ENCODE results near the gene DNAH6. TPM values are rescaled to one million over a fixed set of nuclear protein-coding genes. Genes with fewer than 3 reads are reported as not detected.

The DNAH6 gene
- total and polyA plus RNA-seq, 2 of the 8 experiments (the other 6 are each of a cell fraction or from before 2014, with no cell fraction given) = 0.06 to 0.43 TPM

DNA sequence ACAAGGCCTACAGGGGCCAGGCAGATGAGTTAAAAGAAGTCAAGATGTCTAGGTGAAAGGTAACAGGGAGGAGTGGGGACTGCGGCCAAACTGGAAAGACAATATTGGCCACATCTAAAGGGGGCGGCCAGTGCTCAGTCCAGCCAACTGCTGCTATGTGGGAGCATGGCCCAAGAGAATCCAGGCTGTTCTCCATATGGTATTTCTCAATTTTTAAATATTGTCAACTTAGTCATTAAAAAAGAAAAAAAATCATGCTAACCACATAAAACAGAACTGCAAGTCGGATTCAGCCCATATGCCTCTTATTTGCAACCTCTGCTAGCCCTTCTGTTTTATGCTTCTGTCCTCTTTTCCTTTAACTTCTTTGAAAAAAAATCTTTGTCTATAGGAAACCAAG, 349.8 kb downstream of the DNAH6 start:
- POLR2A ChIA-PET (ENCODE audit: partially characterized antibody) = no interaction called here
- Histone ChIP-seq H3K27me3 (replicated peaks in 1 of 4; ENCODE audit: control insufficient read depth in 3 of 4, extremely low read depth in 1 of 4, insufficient read depth in 3 of 4, low read length in 3 of 4) (no peaks in the 10 kb centered on the region), H4K20me1 (replicated peaks in 1 of 2; ENCODE audit: control insufficient read depth in 1 of 2, insufficient read depth in 2 of 2, low read length in 2 of 2) (no peaks in the 10 kb centered on the region), H4K8ac (ENCODE audit: extremely low read depth, insufficient read depth, low read length) (no peak overlapping the region), H3K14ac (ENCODE audit: insufficient read length) (no peak overlapping the region), H2AK5ac (ENCODE audit: low read depth, low read length) (no peak overlapping the region), H3K4ac (replicated peaks; ENCODE audit: insufficient read length, low read depth, low read length) (no peak overlapping the region), H3K9ac (replicated peaks in 1 of 4; ENCODE audit: extremely low read depth in 1 of 4, low read depth in 3 of 4, low read length in 3 of 4) (no peak overlapping the region), H2BK15ac (ENCODE audit: low read length) (no peak overlapping the region), H2BK20ac (ENCODE audit: low read length) (no peak overlapping the region), H3K27ac (ENCODE audit: low read depth, low read length) (no peak overlapping the region), H3K56ac (replicated peaks; ENCODE audit: insufficient read length, low read depth, low read length) (no peak overlapping the region), H3K4me2 (ENCODE audit: insufficient read depth in 1 of 2, low read depth in 2 of 2, low read length in 2 of 2) (no peak overlapping the region), H3K18ac (ENCODE audit: extremely low read depth, low read length) (no peak overlapping the region), H3K79me1 (ENCODE audit: low read depth, low read length) (no peaks in the 10 kb centered on the region; the same call in 1 of the 2 replicates), H3K4me1 (replicated peaks in 1 of 4; ENCODE audit: control insufficient read depth in 3 of 4, insufficient read depth in 4 of 4, low read length in 3 of 4) (peaks cover 0 to 6% (median 3%) of the 10 kb centered on the region in 4 experiments; a peak in 4 of 7 replicates), H2BK5ac (ENCODE audit: low read depth, low read length) (no peak overlapping the region), H2BK12ac (ENCODE audit: low read depth, low read length) (no peak overlapping the region), H3K9me3 (ENCODE audit: insufficient read depth in 2 of 2, low read depth in 1 of 2, low read length in 1 of 2) (no peaks in the 10 kb centered on the region), H4K91ac (replicated peaks; ENCODE audit: insufficient read length, low read length) (no peak overlapping the region), H3K36me3 (ENCODE audit: control insufficient read depth in 2 of 4, insufficient read depth in 4 of 4, low read length in 3 of 4) (no peaks in the 10 kb centered on the region), H4K5ac (ENCODE audit: insufficient read length, low read depth, low read length) (no peak overlapping the region), H2BK120ac (replicated peaks; ENCODE audit: low read depth, low read length) (no peak overlapping the region), H3K79me2 (ENCODE audit: control insufficient read depth in 1 of 2, insufficient read depth in 2 of 2, low read length in 2 of 2) (no peaks in the 10 kb centered on the region; a peak in 1 of 4 replicates), H3K4me3 (ENCODE audit: extremely low read depth in 1 of 4, insufficient read depth in 2 of 4, low read depth in 3 of 4, low read length in 4 of 4) (no peak overlapping the region), H3K23me2 (ENCODE audit: low read depth, low read length) (no peaks in the 10 kb centered on the region), H3K23ac (ENCODE audit: insufficient read length) (no peak overlapping the region), H2AFZ (ENCODE audit: low read length) (no peak overlapping the region)
- WGBS, 2 experiments (ENCODE audit: extremely low coverage in 1 of 2, insufficient coverage in 1 of 2, insufficient read length in 1 of 2, insufficient replicate concordance in 2 of 2, low coverage in 1 of 2, low lambda C conversion rate in 2 of 2, missing lambda C conversion rate in 1 of 2) = 96% methylated on average over 3 of the region's 3 CpGs; no CpG with 5 or more reads in 1 of the 2 experiments
- no peak for FAIRE-seq
- TF ChIP-seq CBX5 (IDR thresholded peaks at IDR 0.05; ENCODE audit: low read depth, low read length) = no peak
- no peak for TF ChIP-seq SIRT6 (IDR thresholded peaks at IDR 0.05; ENCODE audit: low read length)
- no peak for TF ChIP-seq KDM4A (IDR thresholded peaks at IDR 0.05; ENCODE audit: low read depth, low read length, severe bottlenecking)
- no peak for DNase-seq (ENCODE audit: low read depth in 1 of 2, low spot score in 2 of 2)
- CTCF ChIA-PET (ENCODE audit: partially characterized antibody) = interaction anchor here (0.7 to 2.0 kb wide), 3 partner anchors 14 to 23 kb away, joined by 3 to 6 read pairs (median 3); partner anchors contain the start of gene TRABD2A
